Fibroblast of lung (primary cell): ENCODE results near the gene PPIA. TPM values are rescaled to one million over a fixed set of nuclear protein-coding genes. Genes with fewer than 3 reads are reported as not detected.
A peak's percentile ranks its signal among the peaks of the same experiment; 100 is the strongest.

Experiments
- DNase-seq, 2 donors: peaks; one replicate each; pipeline versions ENCODE4 v3.0.0 to v3.0.0-alpha.2; 2010; ENCODE audit warnings: low read depth in 2 of 2
- H2AFZ ChIP-seq: 2 replicates; pipeline ENCODE4 v1.5.1; 2012; ENCODE audit warnings: low read length, control low read depth, inconsistent platforms
- H3K27ac ChIP-seq: 2 replicates; pipeline ENCODE4 v1.5.1; 2011; ENCODE audit warnings: low read length, control low read depth; ENCODE audit not compliant: insufficient read depth
- H3K27me3 ChIP-seq: 2 replicates; pipeline ENCODE4 v1.5.1; 2011; ENCODE audit warnings: mild to moderate bottlenecking, low read length; ENCODE audit not compliant: control insufficient read depth, insufficient read depth
- H3K36me3 ChIP-seq: 2 replicates; pipeline ENCODE4 v1.5.1; 2011; ENCODE audit warnings: low read length; ENCODE audit not compliant: control insufficient read depth, insufficient read depth
- H3K4me1 ChIP-seq: 2 replicates; pipeline ENCODE4 v1.5.1; 2011; ENCODE audit warnings: low read length; ENCODE audit not compliant: control insufficient read depth, insufficient read depth; ENCODE audit errors: extremely low read depth
- H3K4me2 ChIP-seq: 2 replicates; pipeline ENCODE4 v1.5.1; 2011; ENCODE audit warnings: low read length, control low read depth; ENCODE audit not compliant: insufficient read depth; ENCODE audit errors: extremely low read depth
- H3K4me3 ChIP-seq, 4 experiments: fragments of 200-600 bp in 1 of 4; sonication (generic) in 1 of 4; replicated peaks in 1 of 4; 2 replicates each; pipeline ENCODE4 v1.5.1; 2011 to 2016; ENCODE audit warnings: low read length in 4 of 4, low read depth in 3 of 4, mild to moderate bottlenecking in 3 of 4, control low read depth in 2 of 4, inconsistent platforms in 1 of 4, mixed read lengths in 1 of 4; ENCODE audit not compliant: insufficient read depth in 1 of 4; ENCODE audit errors: control extremely low read depth in 1 of 4
- H3K79me2 ChIP-seq: 2 replicates; pipeline ENCODE4 v1.5.1; 2012; ENCODE audit warnings: mild to moderate bottlenecking, low read length, inconsistent platforms; ENCODE audit not compliant: control insufficient read depth, insufficient read depth
- H3K9ac ChIP-seq: 2 replicates; pipeline ENCODE4 v1.5.1; 2011; ENCODE audit warnings: mild to moderate bottlenecking, low read length, control low read depth; ENCODE audit not compliant: insufficient read depth
- H3K9me3 ChIP-seq: 2 replicates; pipeline ENCODE4 v1.5.1; 2012; ENCODE audit warnings: low read depth, low read length; ENCODE audit not compliant: control insufficient read depth, insufficient read depth
- H4K20me1 ChIP-seq: 2 replicates; pipeline ENCODE4 v1.5.1; 2011; ENCODE audit warnings: low read length; ENCODE audit not compliant: control insufficient read depth, insufficient read depth; ENCODE audit errors: extremely low read depth
- CTCF ChIP-seq, 2 donors: IDR thresholded peaks in 1 of 2; conservative IDR thresholded peaks in 1 of 2; 1 replicate in 1 of 2; 2 replicates in 1 of 2; pipeline ENCODE4 v1.5.1; 2011 to 2012; ENCODE audit warnings: low read length in 2 of 2, control low read depth in 1 of 2, inconsistent platforms in 1 of 2, low read depth in 1 of 2, mild to moderate bottlenecking in 1 of 2
- EZH2 ChIP-seq: IDR thresholded peaks from 2 replicates; pipeline ENCODE4 v1.5.1; 2012; ENCODE audit warnings: low read length, control low read depth, mild to moderate bottlenecking; ENCODE audit errors: missing control alignments
- polyA plus RNA-seq, 2 donors: library from polyadenylated mRNA; depleted of rRNA in 1 of 2; stranded (reverse) in 1 of 2; unstranded in 1 of 2; fragments of >200 nt; gene quantifications; 2 replicates each; pipeline ENCODE4 v1.2.1, GENCODE V29; 2011 to 2012; ENCODE audit warnings: missing spikeins in 1 of 2
- total RNA-seq: library from RNA; depleted of rRNA; stranded (reverse); fragments of >200 nt; gene quantifications from 2 replicates; pipeline ENCODE4 v1.2.1, GENCODE V29; 2014

Gene PPIA
- total and polyA plus RNA-seq, 2 donors (not counting 1 experiment from before 2014, with no cell fraction given): 1,161 to 7,057 TPM

- TF ChIP-seq EZH2 (no peak), CTCF (conservative IDR thresholded peaks at IDR 0.05 in 1 of 2, IDR thresholded peaks at IDR 0.05 in 1 of 2; ENCODE audit: low read depth in 1 of 2, low read length in 2 of 2) (no peak)
- Histone ChIP-seq H2AFZ (no peak overlapping the region), H4K20me1 (peaks cover 8% of the 10 kb centered on the region), H3K9ac (peak overlapping the region; percentile 26), H3K9me3 (no peaks in the 10 kb centered on the region), H3K36me3 (peaks cover 16% of the 10 kb centered on the region), H3K4me1 (peaks cover 6% of the 10 kb centered on the region), H3K79me2 (peaks cover 44% of the 10 kb centered on the region), H3K4me3 (peak overlapping the region; percentile 84 to 98 (median 94)), H3K27me3 (no peaks in the 10 kb centered on the region), H3K4me2 (peak overlapping the region; percentile 99), H3K27ac (peak overlapping the region; percentile 99)
- peak in 1 of 2 donors; percentile 29 for DNase-seq
Observed at GRCh38 chr7:44798649-44799305, 2.3 kb downstream of the PPIA start.

- H3K79me2 ChIP-seq: peaks cover 44% of the 10 kb centered on the region
- H3K4me3 ChIP-seq: no peak overlapping the region
- no peak for DNase-seq
- H3K9me3 ChIP-seq: no peaks in the 10 kb centered on the region
- H3K36me3 ChIP-seq: peaks cover 16% of the 10 kb centered on the region
- H3K9ac ChIP-seq: no peak overlapping the region
- peaks cover 4% of the 10 kb centered on the region for H3K4me1 ChIP-seq
- TF ChIP-seq CTCF (conservative IDR thresholded peaks at IDR 0.05 in 1 of 2, IDR thresholded peaks at IDR 0.05 in 1 of 2; ENCODE audit: low read depth in 1 of 2, low read length in 2 of 2) (no peak), EZH2 (no peak)
- peaks cover 8% of the 10 kb centered on the region for H4K20me1 ChIP-seq
- H3K27ac ChIP-seq: no peak overlapping the region
- H2AFZ ChIP-seq: no peak overlapping the region
- no peaks in the 10 kb centered on the region for H3K27me3 ChIP-seq
- H3K4me2 ChIP-seq: peak overlapping the region; percentile 19
Observed at GRCh38 chr7:44799939-44800338, 3.5 kb downstream of the PPIA start.

- Histone ChIP-seq H3K9me3 (no peaks in the 10 kb centered on the region), H3K9ac (no peak overlapping the region), H3K36me3 (peaks cover 16% of the 10 kb centered on the region), H3K27me3 (no peaks in the 10 kb centered on the region), H3K4me3 (no peak overlapping the region), H2AFZ (no peak overlapping the region), H3K4me1 (peaks cover 4% of the 10 kb centered on the region), H3K79me2 (peaks cover 39% of the 10 kb centered on the region), H3K27ac (no peak overlapping the region), H3K4me2 (no peak overlapping the region), H4K20me1 (peaks cover 8% of the 10 kb centered on the region)
- DNase-seq: peak in 1 of 2 donors; percentile 70
- no peak for TF ChIP-seq CTCF (conservative IDR thresholded peaks at IDR 0.05 in 1 of 2, IDR thresholded peaks at IDR 0.05 in 1 of 2; ENCODE audit: low read depth in 1 of 2, low read length in 2 of 2)
- no peak for TF ChIP-seq EZH2
Observed at GRCh38 chr7:44801890-44802289, 5.4 kb downstream of the PPIA start.
